ENCODE data around the gene DCXR.

Gene DCXR

GRCh38 chr17:82013341-82013740, 24.2 kb downstream of the DCXR start:
- peaks cover 3% of the 10 kb centered on the region; the same call in 1 of the 2 replicates for H3K27me3 ChIP-seq (ENCODE audit: insufficient read depth, low read length)
- H3K9me2 ChIP-seq (ENCODE audit: low read depth, low read length), result no peaks in the 10 kb centered on the region
- H3K79me2 ChIP-seq (ENCODE audit: insufficient read depth, low read length), result no peaks in the 10 kb centered on the region
- H3K4me1 ChIP-seq (ENCODE audit: insufficient read depth, low read length, severe bottlenecking), result no peaks in the 10 kb centered on the region
- no peak overlapping the region for H3K4me3 ChIP-seq (ENCODE audit: low read depth, low read length, poor library complexity, severe bottlenecking)
- no peak overlapping the region for H3K9ac ChIP-seq (ENCODE audit: low read length)
- H3K27ac ChIP-seq (ENCODE audit: low read depth, low read length, poor library complexity, severe bottlenecking), result no peak overlapping the region
- H3K4me2 ChIP-seq (ENCODE audit: low read length), result no peak overlapping the region
- H4K20me1 ChIP-seq (ENCODE audit: insufficient read depth, low read length), result no peaks in the 10 kb centered on the region
- TF ChIP-seq CTCF (IDR thresholded peaks at IDR 0.05; ENCODE audit: low read length) (no peak), EZH2 (IDR thresholded peaks at IDR 0.05; ENCODE audit: borderline replicate concordance, low read length) (no peak)
- no peaks in the 10 kb centered on the region for H3F3A ChIP-seq (ENCODE audit: insufficient read depth, low read length)
- peaks cover 5% of the 10 kb centered on the region for H3K36me3 ChIP-seq (ENCODE audit: insufficient read depth, low read length)
- H2AFZ ChIP-seq (ENCODE audit: low read length), result no peak overlapping the region
- no peaks in the 10 kb centered on the region for H3K9me3 ChIP-seq (ENCODE audit: low read length)

- Histone ChIP-seq H3K36me3 (ENCODE audit: insufficient read depth, low read length) (no peaks in the 10 kb centered on the region; the same call in 1 of the 2 replicates), H3K4me2 (ENCODE audit: low read length) (no peak overlapping the region), H3K4me3 (ENCODE audit: low read depth, low read length, poor library complexity, severe bottlenecking) (no peak overlapping the region), H4K20me1 (ENCODE audit: insufficient read depth, low read length) (no peaks in the 10 kb centered on the region), H3K9me3 (ENCODE audit: low read length) (no peaks in the 10 kb centered on the region), H3K9me2 (ENCODE audit: low read depth, low read length) (no peaks in the 10 kb centered on the region), H2AFZ (ENCODE audit: low read length) (no peak overlapping the region), H3K4me1 (ENCODE audit: insufficient read depth, low read length, severe bottlenecking) (no peaks in the 10 kb centered on the region), H3K27me3 (ENCODE audit: insufficient read depth, low read length) (peaks cover 3% of the 10 kb centered on the region; the same call in 1 of the 2 replicates), H3K79me2 (ENCODE audit: insufficient read depth, low read length) (no peaks in the 10 kb centered on the region), H3K9ac (ENCODE audit: low read length) (no peak overlapping the region), H3K27ac (ENCODE audit: low read depth, low read length, poor library complexity, severe bottlenecking) (no peak overlapping the region), H3F3A (ENCODE audit: insufficient read depth, low read length) (no peaks in the 10 kb centered on the region)
- TF ChIP-seq CTCF (IDR thresholded peaks at IDR 0.05; ENCODE audit: low read length) (no peak), EZH2 (IDR thresholded peaks at IDR 0.05; ENCODE audit: borderline replicate concordance, low read length) (no peak)
These were observed 24.7 kb downstream of the DCXR start for GRCh38 chr17:82012640-82013295.

DNA sequence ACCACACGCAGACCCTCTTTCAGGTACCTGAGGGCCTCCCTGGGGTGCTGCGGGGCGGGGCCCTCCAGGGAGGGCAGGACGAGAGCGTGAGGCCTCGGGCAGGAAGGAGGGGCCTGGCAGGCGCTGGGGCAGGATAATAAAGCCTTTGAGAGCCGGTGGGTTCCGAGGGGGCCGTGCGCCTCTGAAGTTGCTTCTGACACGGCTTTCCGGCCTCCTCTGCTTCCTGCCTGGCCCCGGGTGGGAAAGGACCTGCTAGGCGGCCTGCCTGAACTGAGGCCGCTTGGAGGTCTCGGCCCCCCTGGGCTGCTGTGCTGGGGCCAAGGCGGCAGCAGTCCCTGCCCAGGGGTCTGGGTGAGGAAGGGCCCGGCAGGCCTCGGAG, 25.2 kb downstream of the DCXR start:
- H3K4me2 ChIP-seq (ENCODE audit: low read length), result no peak overlapping the region
- H3K9ac ChIP-seq (ENCODE audit: low read length), result no peak overlapping the region
- TF ChIP-seq EZH2 (IDR thresholded peaks at IDR 0.05; ENCODE audit: borderline replicate concordance, low read length) (no peak), CTCF (IDR thresholded peaks at IDR 0.05; ENCODE audit: low read length) (no peak)
- H3K4me1 ChIP-seq (ENCODE audit: insufficient read depth, low read length, severe bottlenecking), result no peaks in the 10 kb centered on the region
- peaks cover 3% of the 10 kb centered on the region; the same call in 1 of the 2 replicates for H3K27me3 ChIP-seq (ENCODE audit: insufficient read depth, low read length)
- H3K9me2 ChIP-seq (ENCODE audit: low read depth, low read length), result no peaks in the 10 kb centered on the region
- H3F3A ChIP-seq (ENCODE audit: insufficient read depth, low read length), result no peaks in the 10 kb centered on the region
- no peaks in the 10 kb centered on the region for H4K20me1 ChIP-seq (ENCODE audit: insufficient read depth, low read length)
- no peaks in the 10 kb centered on the region for H3K79me2 ChIP-seq (ENCODE audit: insufficient read depth, low read length)
- no peak overlapping the region for H2AFZ ChIP-seq (ENCODE audit: low read length)
- H3K36me3 ChIP-seq (ENCODE audit: insufficient read depth, low read length), result no peaks in the 10 kb centered on the region; the same call in 1 of the 2 replicates
- no peak overlapping the region for H3K27ac ChIP-seq (ENCODE audit: low read depth, low read length, poor library complexity, severe bottlenecking)
- no peak overlapping the region for H3K4me3 ChIP-seq (ENCODE audit: low read depth, low read length, poor library complexity, severe bottlenecking)
- H3K9me3 ChIP-seq (ENCODE audit: low read length), result no peaks in the 10 kb centered on the region

Measured in OCI-LY1 (cell line).